ENCODE measurements around the gene UTP25.
"Not testable (repeated sequence)": the region's sequence is repeated elsewhere in the genome, so short reads cannot be mapped to it uniquely, and the experiment has no call there.

The UTP25 gene

GRCh38 chr1:209827384-209828262, at the start of gene UTP25:
UTP25 (plus strand) TSS chr1:209827972; CDS start chr1:209828064, 92 bp downstream.
- DNase-seq (ENCODE audit: low read depth in 2 of 2), result peak; percentile 88 to 89

GRCh38 chr1:209778102-209778501, 49.7 kb upstream of the UTP25 start:
- DNase-seq (ENCODE audit: low read depth in 2 of 2), result no peak

DNA sequence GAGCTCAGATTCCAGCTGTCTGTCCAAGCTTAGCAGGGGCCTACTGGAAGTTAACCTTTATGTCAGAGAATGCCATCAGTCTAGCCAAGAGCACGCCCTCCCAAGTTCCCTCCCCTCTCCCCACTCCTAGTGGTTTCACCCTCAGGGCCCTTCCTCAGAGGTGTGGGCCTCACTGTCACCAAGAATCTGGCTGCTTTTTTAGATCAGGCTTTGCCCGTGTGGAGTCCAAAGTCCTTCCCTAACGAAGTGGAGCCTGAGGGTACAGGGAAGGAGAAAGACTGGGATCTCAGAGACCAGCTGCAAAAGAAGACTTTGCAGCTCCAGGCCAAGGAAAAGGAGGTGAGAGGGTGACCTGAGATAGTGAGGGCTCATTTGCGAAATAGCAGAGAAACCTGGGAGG, 47.5 kb upstream of the UTP25 start:
- DNase-seq (ENCODE audit: low read depth in 2 of 2), result no peak

DNA sequence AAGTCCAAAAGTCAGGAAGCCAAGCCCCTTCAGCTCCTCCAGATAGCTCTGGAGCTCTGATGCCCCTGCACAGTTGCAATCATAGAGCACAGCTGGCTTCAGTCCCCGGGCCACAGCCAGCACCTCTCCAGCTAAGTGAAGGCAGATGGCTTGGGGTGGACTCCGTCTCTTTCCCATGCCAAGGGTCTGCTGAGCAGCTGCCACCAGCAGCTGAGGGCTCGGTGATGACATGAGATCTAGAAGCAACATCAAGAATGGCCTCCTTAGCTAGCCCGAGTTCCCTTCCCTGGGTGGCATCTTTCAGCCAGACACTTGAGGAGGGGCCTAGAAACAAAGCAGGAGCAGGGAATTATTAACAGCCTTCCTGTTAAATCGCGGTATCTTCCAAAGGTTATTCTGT, 44.4 kb upstream of the UTP25 start:
- no peak for DNase-seq (ENCODE audit: low read depth in 2 of 2)

- DNase-seq (ENCODE audit: low read depth in 2 of 2), result peak; percentile 100
These were observed 43.3 kb upstream of the UTP25 start, which contains the start of gene C1orf74 for GRCh38 chr1:209784265-209785169. C1orf74 (minus strand) TSS chr1:209784559; CDS start chr1:209783634, 925 bp downstream.

DNA sequence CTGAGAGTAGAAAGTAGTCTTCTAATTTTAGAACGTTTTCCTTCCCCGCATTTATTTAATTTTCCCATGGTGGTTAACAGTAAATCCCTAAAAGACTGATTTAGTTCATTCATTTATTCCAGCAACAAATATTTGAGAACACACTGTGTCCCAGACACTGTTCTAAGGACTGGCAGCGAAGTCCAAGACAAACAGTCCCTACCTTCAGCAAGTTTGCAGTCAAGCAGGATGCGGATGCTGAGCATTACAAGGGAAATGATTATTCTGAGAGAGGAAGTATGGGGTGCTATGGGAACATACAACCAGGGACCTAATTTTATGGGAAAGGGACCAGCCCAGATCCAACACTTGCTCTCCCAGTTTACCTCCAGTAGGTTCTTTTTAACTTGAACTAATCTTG, 42.2 kb upstream of the UTP25 start:
- DNase-seq (ENCODE audit: low read depth in 2 of 2), result no peak

DNA sequence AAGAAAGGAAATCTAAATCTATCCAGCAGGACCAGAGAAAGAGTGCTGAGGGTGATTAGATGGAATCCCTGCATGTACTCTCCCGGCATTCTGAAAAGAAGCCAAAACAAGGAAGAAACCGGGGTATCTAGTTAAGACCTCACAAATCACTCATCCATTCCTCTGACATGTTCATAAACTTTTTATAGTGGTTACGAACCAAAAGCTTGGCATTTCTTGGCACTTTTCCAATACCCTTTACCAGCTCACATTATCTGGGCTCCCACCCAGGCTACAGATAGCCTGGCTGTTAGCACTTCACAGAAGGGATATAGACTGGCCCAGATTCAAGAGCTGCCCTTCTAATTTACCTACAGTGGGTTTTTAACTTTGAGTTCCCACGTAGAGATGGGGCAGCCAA, 41.6 kb upstream of the UTP25 start:
- no peak for DNase-seq (ENCODE audit: low read depth in 2 of 2)

- DNase-seq (ENCODE audit: low read depth in 2 of 2), result no peak
These were observed 40.2 kb upstream of the UTP25 start for GRCh38 chr1:209787551-209787950.

GRCh38 chr1:209789245-209789644, 38.5 kb upstream of the UTP25 start:
- no peak for DNase-seq (ENCODE audit: low read depth in 2 of 2)

GRCh38 chr1:209790286-209791193, 37.2 kb upstream of the UTP25 start:
- DNase-seq (ENCODE audit: low read depth in 2 of 2), result no peak

DNA sequence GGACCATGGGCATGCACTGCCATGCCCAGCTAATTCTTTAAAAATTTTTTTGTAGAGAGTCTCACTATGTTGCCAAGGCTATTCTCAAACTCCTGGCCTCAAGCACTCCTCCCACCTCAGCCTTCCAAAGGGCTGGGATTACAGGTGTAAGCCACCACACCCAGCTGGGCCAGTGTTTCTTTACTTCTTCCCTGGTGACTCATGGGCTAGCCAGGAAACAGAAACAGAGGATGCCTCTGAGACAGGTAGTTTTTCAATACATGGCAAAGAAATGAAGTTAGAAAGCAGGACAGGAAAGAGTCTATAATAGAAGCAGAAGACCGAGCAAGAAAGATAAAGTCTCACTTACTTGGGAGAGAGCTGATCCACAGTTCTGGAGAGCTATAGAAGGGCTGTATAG, 35.9 kb upstream of the UTP25 start:
- no peak for DNase-seq (ENCODE audit: low read depth in 2 of 2)

- DNase-seq (ENCODE audit: low read depth in 2 of 2), result not testable (repeated sequence)
These were observed 34.1 kb upstream of the UTP25 start for GRCh38 chr1:209793711-209794110.

- DNase-seq (ENCODE audit: low read depth in 2 of 2), result no peak
These were observed 29.7 kb upstream of the UTP25 start for GRCh38 chr1:209797978-209798639.

GRCh38 chr1:209800984-209801834, 26.6 kb upstream of the UTP25 start:
- DNase-seq (ENCODE audit: low read depth in 2 of 2), result no peak

DNA sequence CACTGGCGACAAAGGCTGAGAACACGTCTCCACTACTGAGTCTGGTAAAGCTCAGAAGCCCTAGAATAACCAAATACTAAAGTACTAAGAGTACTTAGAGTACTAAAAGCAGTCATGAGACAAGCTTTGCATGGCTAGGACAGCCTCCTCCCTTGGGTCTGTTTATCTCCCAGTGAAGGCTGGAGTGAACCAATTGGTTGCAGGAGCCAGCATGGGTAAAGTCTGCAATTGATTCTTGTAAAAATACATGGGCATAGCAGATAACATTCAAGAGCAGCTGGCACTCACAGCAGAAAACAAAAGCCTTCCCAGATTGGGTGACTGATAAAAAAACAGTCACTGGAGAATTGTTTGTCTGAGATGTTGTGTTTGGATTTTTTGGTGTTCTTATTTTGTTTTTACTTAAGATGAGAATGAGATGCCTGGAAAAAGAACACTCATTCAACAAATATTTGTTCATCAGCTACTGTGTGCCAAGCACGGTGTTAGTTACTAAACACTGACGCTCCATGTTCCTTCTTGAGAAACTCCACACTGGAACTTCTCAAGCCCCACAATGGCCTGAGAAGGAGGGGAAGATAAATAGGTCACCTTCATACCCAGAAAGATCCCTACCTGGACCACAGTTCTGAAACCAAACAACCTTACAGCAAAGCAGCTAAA, 25.5 kb upstream of the UTP25 start:
- no peak for DNase-seq (ENCODE audit: low read depth in 2 of 2)

GRCh38 chr1:209802780-209803152, 25.0 kb upstream of the UTP25 start:
- DNase-seq (ENCODE audit: low read depth in 2 of 2), result no peak

DNA sequence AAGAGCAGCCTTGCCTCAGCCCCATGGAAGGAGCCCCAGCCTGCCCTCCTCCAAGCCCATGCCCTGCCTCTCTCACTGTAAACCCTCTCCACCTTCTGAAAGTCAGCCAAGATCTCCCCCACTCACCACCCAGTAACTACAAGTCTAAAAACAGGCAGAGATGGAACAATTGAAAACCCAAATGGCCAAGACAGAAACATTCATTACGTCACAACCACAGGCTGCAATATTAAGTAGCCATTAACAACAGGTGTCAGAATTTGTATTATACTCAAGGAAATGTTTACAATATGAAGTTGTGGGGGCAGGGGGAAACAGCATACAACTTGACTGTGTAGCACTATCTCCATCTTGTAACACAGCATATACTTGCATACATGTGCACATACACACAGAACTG, 24.2 kb upstream of the UTP25 start:
- DNase-seq (ENCODE audit: low read depth in 2 of 2), result no peak

DNA sequence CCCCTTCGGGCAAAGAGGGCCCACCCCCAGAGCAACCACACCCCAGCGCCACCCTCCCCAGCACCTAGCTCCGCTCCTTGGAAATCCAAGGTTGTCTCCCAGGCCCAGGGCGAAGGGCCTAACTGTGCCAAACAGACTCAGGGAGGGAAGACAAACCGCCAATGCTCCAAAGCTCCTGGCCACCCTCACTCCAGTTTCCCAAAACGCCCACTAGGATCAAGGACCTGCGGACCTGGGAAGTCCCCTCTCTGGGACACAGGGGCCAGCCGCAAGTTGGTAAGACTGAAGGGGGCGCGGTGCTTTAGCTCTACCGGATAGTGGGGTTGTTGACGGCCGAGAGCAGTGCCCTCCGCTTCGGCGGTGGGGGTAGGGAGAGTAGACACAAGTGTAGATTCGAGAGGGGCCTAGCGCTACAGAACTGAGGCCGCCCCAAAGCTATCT, 22.4 kb upstream of the UTP25 start:
- no peak for DNase-seq (ENCODE audit: low read depth in 2 of 2)
